Endodermal cell (in vitro differentiated cells): ENCODE data around the gene HECTD1. TPM values are rescaled to one million over a fixed set of nuclear protein-coding genes. Genes with fewer than 3 reads are reported as not detected.
A peak's percentile ranks its signal among the peaks of the same experiment; 100 is the strongest.
"Not testable (repeated sequence)": the region's sequence is repeated elsewhere in the genome, so short reads cannot be mapped to it uniquely, and the experiment has no call there.

Source experiments
- DNase-seq: peaks from one replicate; pipeline ENCODE4 v3.0.0-alpha.2; 2017
- H3K27ac ChIP-seq: 2 replicates; pipeline ENCODE4 v1.5.1; 2013; ENCODE audit warnings: mild to moderate bottlenecking, low read depth, low read length, moderate library complexity
- H3K27me3 ChIP-seq: 2 replicates; pipeline ENCODE4 v1.6.1; 2013; ENCODE audit warnings: mild to moderate bottlenecking, low read length, moderate library complexity; ENCODE audit not compliant: insufficient read depth, control insufficient read depth, poor library complexity, severe bottlenecking
- H3K36me3 ChIP-seq: 2 replicates; pipeline ENCODE4 v1.7.0; 2013; ENCODE audit warnings: mild to moderate bottlenecking, low read length, moderate library complexity; ENCODE audit not compliant: control insufficient read depth, insufficient read depth
- H3K4me1 ChIP-seq: one replicate; pipeline ENCODE4 v1.7.0; 2013; ENCODE audit warnings: low read length; ENCODE audit not compliant: control insufficient read depth, insufficient read depth
- H3K4me3 ChIP-seq: 2 replicates; pipeline ENCODE4 v1.5.1; 2013; ENCODE audit warnings: mild to moderate bottlenecking, low read length, moderate library complexity
- H3K9ac ChIP-seq: 2 replicates; pipeline ENCODE4 v1.6.1; 2013; ENCODE audit warnings: mild to moderate bottlenecking, low read length, moderate library complexity; ENCODE audit not compliant: poor library complexity, severe bottlenecking; ENCODE audit errors: extremely low read depth
- H3K9me3 ChIP-seq: 2 replicates; pipeline ENCODE4 v1.6.1; 2013; ENCODE audit warnings: mild to moderate bottlenecking, low read length, moderate library complexity; ENCODE audit not compliant: control insufficient read depth
- H3K27ac Mint-ChIP-seq: 2 replicates; pipeline ENCODE4 v1.8.0; 2020; ENCODE audit warnings: mixed read lengths
- H3K27me3 Mint-ChIP-seq: 2 replicates; pipeline ENCODE4 v1.8.0; 2021; ENCODE audit warnings: mild to moderate bottlenecking, mixed read lengths; ENCODE audit not compliant: insufficient read depth
- H3K36me3 Mint-ChIP-seq: 2 replicates; pipeline ENCODE4 v1.8.0; 2020; ENCODE audit warnings: low read depth, mixed read lengths
- H3K4me1 Mint-ChIP-seq: 2 replicates; pipeline ENCODE4 v1.8.0; 2020; ENCODE audit warnings: mixed read lengths
- H3K4me3 Mint-ChIP-seq: 2 replicates; pipeline ENCODE4 v1.8.0; 2020; ENCODE audit warnings: mild to moderate bottlenecking, moderate library complexity, mixed read lengths
- H3K9me3 Mint-ChIP-seq: 2 replicates; pipeline ENCODE4 v1.8.0; 2020; ENCODE audit warnings: mild to moderate bottlenecking, mixed read lengths
- WGBS, 2 experiments: methylation state at CpG; one replicate each; pipeline versions ENCODE4 v1.1.5 to v1.1.7; 2013; ENCODE audit warnings: missing lambda C conversion rate in 2 of 2, mixed read lengths in 1 of 2; ENCODE audit not compliant: insufficient coverage in 1 of 2, insufficient read length in 1 of 2; 5-methylcytosine and 5-hydroxymethylcytosine counted together
- total RNA-seq, 2 donors: library from RNA; stranded (reverse); fragmentation: NEBNext Ultra II Directional in 1 of 2; extraction: Animal tissue kit (Norgen Biotek cat#: 25700) in 1 of 2; gene quantifications; 2 replicates in 1 of 2; 3 replicates in 1 of 2; pipeline ENCODE4 v1.2.1, GENCODE V29; 2021
- TF ChIP-seq, protein P1 (sequence below): fragments of 200-600 bp; sonication (generic); conservative IDR thresholded peaks from 2 replicates; pipeline ENCODE4 v1.5.0; 2021; ENCODE audit warnings: antibody characterized with exemption, mild to moderate bottlenecking

Gene HECTD1
- total RNA-seq, 2 donors from 2014 or later, result 118 to 132 TPM

- no peaks in the 10 kb centered on the region for H3K9me3 Mint-ChIP-seq
- Histone ChIP-seq H3K36me3 (no peaks in the 10 kb centered on the region), H3K27me3 (no peaks in the 10 kb centered on the region), H3K9me3 (no peaks in the 10 kb centered on the region), H3K4me3 (peak overlapping the region; percentile 44), H3K9ac (peak overlapping the region; percentile 24), H3K4me1 (peaks cover 11% of the 10 kb centered on the region), H3K27ac (no peak overlapping the region)
- H3K36me3 Mint-ChIP-seq, result peaks cover 1% of the 10 kb centered on the region
- TF ChIP-seq, protein P1, sequence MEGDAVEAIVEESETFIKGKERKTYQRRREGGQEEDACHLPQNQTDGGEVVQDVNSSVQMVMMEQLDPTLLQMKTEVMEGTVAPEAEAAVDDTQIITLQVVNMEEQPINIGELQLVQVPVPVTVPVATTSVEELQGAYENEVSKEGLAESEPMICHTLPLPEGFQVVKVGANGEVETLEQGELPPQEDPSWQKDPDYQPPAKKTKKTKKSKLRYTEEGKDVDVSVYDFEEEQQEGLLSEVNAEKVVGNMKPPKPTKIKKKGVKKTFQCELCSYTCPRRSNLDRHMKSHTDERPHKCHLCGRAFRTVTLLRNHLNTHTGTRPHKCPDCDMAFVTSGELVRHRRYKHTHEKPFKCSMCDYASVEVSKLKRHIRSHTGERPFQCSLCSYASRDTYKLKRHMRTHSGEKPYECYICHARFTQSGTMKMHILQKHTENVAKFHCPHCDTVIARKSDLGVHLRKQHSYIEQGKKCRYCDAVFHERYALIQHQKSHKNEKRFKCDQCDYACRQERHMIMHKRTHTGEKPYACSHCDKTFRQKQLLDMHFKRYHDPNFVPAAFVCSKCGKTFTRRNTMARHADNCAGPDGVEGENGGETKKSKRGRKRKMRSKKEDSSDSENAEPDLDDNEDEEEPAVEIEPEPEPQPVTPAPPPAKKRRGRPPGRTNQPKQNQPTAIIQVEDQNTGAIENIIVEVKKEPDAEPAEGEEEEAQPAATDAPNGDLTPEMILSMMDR, result no peak
- peak overlapping the region; percentile 90 for H3K27ac Mint-ChIP-seq
- WGBS, 2 experiments, result 20% methylated on average over 1 of the region's 1 CpG; no CpG with 5 or more reads in 1 of the 2 experiments
- H3K4me3 Mint-ChIP-seq, result no peak overlapping the region
- H3K27me3 Mint-ChIP-seq, result no peaks in the 10 kb centered on the region
- DNase-seq, result peak; percentile 84
- peaks cover 37% of the 10 kb centered on the region for H3K4me1 Mint-ChIP-seq
Observed at GRCh38 chr14:31059152-31059924, 148.3 kb downstream of the HECTD1 start.

DNA sequence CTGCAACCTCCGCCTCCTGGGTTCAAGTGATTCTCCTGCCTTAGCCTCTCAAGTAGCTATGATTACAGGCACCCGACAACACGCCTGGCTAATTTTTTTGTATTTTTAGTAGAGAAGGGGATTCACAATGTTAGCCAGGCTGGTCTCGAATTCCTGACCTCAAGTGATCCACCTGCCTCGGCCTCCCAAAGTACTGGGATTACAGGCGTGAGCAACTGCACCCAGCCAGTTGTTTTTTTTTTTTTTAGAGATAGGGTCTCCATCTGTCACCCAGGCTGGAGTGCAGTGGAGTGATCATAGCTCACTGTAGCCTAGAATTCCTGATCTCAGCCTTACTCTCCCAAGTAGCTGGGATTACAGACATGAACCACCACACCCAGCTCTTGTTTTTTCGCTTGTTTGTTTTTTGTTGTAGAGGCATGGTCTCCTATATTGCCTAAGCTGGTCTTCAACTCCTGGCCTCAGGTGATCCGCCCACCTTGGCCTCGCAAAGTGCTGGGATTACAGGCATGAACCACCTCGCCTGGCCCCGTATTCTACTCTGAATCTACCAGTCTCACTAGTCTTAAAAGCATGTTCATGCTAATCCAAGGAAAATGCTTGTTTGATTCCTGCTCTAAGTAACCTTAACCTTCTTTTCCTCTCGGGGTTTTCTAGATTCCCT, 149.8 kb downstream of the HECTD1 start:
- Histone ChIP-seq H3K4me3 (no peak overlapping the region), H3K27ac (no peak overlapping the region), H3K4me1 (peaks cover 11% of the 10 kb centered on the region), H3K9ac (no peak overlapping the region), H3K27me3 (no peaks in the 10 kb centered on the region), H3K9me3 (no peaks in the 10 kb centered on the region), H3K36me3 (no peaks in the 10 kb centered on the region)
- Mint-ChIP-seq H3K36me3 (peaks cover 3% of the 10 kb centered on the region), H3K4me1 (peaks cover 37% of the 10 kb centered on the region), H3K4me3 (no peak overlapping the region), H3K27ac (peak overlapping the region; percentile 66), H3K9me3 (no peaks in the 10 kb centered on the region), H3K27me3 (no peaks in the 10 kb centered on the region)
- TF ChIP-seq, protein P1, result no peak
- DNase-seq, result no peak
- WGBS, 2 experiments, result 95 to 97% methylated on average over 12 of the region's 12 CpGs

GRCh38 chr14:31057035-31057434, 150.6 kb downstream of the HECTD1 start:
- Histone ChIP-seq H3K4me1 (peaks cover 11% of the 10 kb centered on the region), H3K9me3 (no peaks in the 10 kb centered on the region), H3K4me3 (no peak overlapping the region), H3K27me3 (no peaks in the 10 kb centered on the region), H3K9ac (no peak overlapping the region), H3K36me3 (no peaks in the 10 kb centered on the region), H3K27ac (no peak overlapping the region)
- no peaks in the 10 kb centered on the region for H3K9me3 Mint-ChIP-seq
- H3K27me3 Mint-ChIP-seq, result no peaks in the 10 kb centered on the region
- no peak for DNase-seq
- no peak overlapping the region for H3K4me3 Mint-ChIP-seq
- peaks cover 37% of the 10 kb centered on the region for H3K4me1 Mint-ChIP-seq
- no peak overlapping the region for H3K27ac Mint-ChIP-seq
- TF ChIP-seq, protein P1, result no peak
- 100% methylated on average over 1 of the region's 1 CpG; no CpG with 5 or more reads in 1 of the 2 experiments for WGBS, 2 experiments
- peaks cover 3% of the 10 kb centered on the region for H3K36me3 Mint-ChIP-seq

DNA sequence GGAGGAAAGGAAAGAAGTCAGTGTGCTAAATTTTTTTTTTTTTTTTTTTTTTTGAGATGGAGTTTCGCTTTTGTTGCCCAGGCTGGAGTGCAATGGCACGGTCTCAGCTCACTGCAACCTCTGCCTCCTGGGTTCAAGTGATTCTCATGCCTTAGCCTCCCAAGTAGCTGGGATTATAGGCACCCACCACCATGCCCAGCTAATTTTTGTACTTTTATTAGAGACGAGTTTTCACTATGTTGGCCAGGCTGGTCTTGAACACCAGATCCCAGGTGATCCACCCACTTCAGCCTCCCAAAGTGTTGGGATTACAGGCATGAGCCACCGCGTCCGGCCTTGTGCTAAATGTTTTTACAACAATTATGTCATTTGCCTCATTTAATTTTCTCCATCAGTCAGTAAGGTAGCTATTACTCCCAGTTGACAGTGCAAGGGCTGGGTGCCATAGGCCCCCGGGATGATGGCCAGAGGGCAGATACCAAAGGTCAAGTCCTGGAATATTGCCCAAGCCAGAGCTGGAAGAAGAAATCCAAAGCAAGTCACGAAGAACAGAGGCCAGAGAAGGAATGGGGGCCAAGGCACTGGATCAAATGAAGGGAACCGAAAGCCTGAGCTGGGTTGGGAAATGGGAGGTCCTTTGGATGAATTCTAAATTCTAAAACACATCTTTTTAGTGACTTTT, 154.5 kb downstream of the HECTD1 start:
- H3K27ac Mint-ChIP-seq, result peak overlapping the region; percentile 59

More for the DNA sequence above, 154.5 kb downstream of the HECTD1 start:
- H3K9me3 Mint-ChIP-seq, DNase-seq, H3K36me3 ChIP-seq, H3K9me3 ChIP-seq, H3K27me3 Mint-ChIP-seq, H3K27me3 ChIP-seq, H3K36me3 Mint-ChIP-seq, H3K4me1 Mint-ChIP-seq, H3K9ac ChIP-seq, H3K4me3 Mint-ChIP-seq, H3K27ac ChIP-seq, H3K4me3 ChIP-seq, H3K4me1 ChIP-seq: not testable (repeated sequence)
- 91 to 97% methylated on average over 5 to 9 of the region's 9 CpGs for WGBS, 2 experiments
